ENCODE results near the gene COLGALT1. TPM values are rescaled to one million over a fixed set of nuclear protein-coding genes. Genes with fewer than 3 reads are reported as not detected.

COLGALT1 gene
- total and polyA plus RNA-seq, 9 of the 15 experiments (the other 6 are each of a cell fraction or from before 2014, with no cell fraction given), result 4.9 to 119 (median 82.6) TPM

GRCh38 chr19:17606590-17607185 lies 51.2 kb downstream of the COLGALT1 start (continued):
- TF ChIP-seq, protein P1, sequence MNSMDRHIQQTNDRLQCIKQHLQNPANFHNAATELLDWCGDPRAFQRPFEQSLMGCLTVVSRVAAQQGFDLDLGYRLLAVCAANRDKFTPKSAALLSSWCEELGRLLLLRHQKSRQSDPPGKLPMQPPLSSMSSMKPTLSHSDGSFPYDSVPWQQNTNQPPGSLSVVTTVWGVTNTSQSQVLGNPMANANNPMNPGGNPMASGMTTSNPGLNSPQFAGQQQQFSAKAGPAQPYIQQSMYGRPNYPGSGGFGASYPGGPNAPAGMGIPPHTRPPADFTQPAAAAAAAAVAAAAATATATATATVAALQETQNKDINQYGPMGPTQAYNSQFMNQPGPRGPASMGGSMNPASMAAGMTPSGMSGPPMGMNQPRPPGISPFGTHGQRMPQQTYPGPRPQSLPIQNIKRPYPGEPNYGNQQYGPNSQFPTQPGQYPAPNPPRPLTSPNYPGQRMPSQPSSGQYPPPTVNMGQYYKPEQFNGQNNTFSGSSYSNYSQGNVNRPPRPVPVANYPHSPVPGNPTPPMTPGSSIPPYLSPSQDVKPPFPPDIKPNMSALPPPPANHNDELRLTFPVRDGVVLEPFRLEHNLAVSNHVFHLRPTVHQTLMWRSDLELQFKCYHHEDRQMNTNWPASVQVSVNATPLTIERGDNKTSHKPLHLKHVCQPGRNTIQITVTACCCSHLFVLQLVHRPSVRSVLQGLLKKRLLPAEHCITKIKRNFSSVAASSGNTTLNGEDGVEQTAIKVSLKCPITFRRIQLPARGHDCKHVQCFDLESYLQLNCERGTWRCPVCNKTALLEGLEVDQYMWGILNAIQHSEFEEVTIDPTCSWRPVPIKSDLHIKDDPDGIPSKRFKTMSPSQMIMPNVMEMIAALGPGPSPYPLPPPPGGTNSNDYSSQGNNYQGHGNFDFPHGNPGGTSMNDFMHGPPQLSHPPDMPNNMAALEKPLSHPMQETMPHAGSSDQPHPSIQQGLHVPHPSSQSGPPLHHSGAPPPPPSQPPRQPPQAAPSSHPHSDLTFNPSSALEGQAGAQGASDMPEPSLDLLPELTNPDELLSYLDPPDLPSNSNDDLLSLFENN (IDR thresholded peaks at IDR 0.05; ENCODE audit: low read depth in 2 of 2, low read length in 2 of 2), result no peak
- TF ChIP-seq LCOR (CRISPR knock-in tag; IDR thresholded peaks at IDR 0.05) (no peak), L3MBTL2 (IDR thresholded peaks at IDR 0.05) (no peak), PCBP1 (IDR thresholded peaks at IDR 0.05; ENCODE audit: low read depth, low read length, poor library complexity, severe bottlenecking) (peak; percentile 32), ZNF644 (tag; IDR thresholded peaks at IDR 0.05; ENCODE audit: low read depth) (0 out of 2 replicates have a peak, but pooled peaks have one; percentile 28), FUS (optimal IDR thresholded peaks at IDR 0.05; ENCODE audit: low read depth, low read length) (no peak), ZFX (CRISPR knock-in tag; IDR thresholded peaks at IDR 0.05) (peak; percentile 12; the same call in 1 of the 2 replicates), ATF7 (IDR thresholded peaks at IDR 0.05) (no peak), ESRRB (CRISPR knock-in tag; IDR thresholded peaks at IDR 0.05; ENCODE audit: borderline replicate concordance) (no peak), XRCC5 (IDR thresholded peaks at IDR 0.05; ENCODE audit: low read depth, low read length) (0 out of 2 replicates have a peak, but pooled peaks have one; percentile 3), SUPT5H (IDR thresholded peaks at IDR 0.05) (no peak), GTF2A2 (tag; IDR thresholded peaks at IDR 0.05) (no peak), NFATC3 (IDR thresholded peaks at IDR 0.05) (no peak), SREBF1 (IDR thresholded peaks at IDR 0.05; ENCODE audit: borderline replicate concordance, low read depth, low read length) (no peak), POLR2B (IDR thresholded peaks at IDR 0.05; ENCODE audit: low read depth, partially characterized antibody) (peak; percentile 7), RBM22 (IDR thresholded peaks at IDR 0.05; ENCODE audit: low read depth, low read length, poor library complexity, severe bottlenecking) (no peak), SMARCA4 (IDR thresholded peaks at IDR 0.05) (no peak), NFXL1 (CRISPR knock-in tag; IDR thresholded peaks at IDR 0.05) (no peak), ZNF224 (CRISPR knock-in tag; IDR thresholded peaks at IDR 0.05) (no peak), TCFL5 (CRISPR knock-in tag; conservative IDR thresholded peaks at IDR 0.05) (no peak)
- TF ChIP-seq, protein P2, sequence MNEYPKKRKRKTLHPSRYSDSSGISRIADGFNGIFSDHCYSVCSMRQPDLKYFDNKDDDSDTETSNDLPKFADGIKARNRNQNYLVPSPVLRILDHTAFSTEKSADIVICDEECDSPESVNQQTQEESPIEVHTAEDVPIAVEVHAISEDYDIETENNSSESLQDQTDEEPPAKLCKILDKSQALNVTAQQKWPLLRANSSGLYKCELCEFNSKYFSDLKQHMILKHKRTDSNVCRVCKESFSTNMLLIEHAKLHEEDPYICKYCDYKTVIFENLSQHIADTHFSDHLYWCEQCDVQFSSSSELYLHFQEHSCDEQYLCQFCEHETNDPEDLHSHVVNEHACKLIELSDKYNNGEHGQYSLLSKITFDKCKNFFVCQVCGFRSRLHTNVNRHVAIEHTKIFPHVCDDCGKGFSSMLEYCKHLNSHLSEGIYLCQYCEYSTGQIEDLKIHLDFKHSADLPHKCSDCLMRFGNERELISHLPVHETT (CRISPR knock-in tag; conservative IDR thresholded peaks at IDR 0.05 in 1 of 2, IDR thresholded peaks at IDR 0.05 in 1 of 2), result no peak

Measured in K562 (cell line).